NCI-H2196 (cell line): ENCODE measurements around the gene CHST2.

Experiments
- DNase-seq: peaks from one replicate; lab custom pipeline; 2025; ENCODE audit not compliant: unreplicated experiment; lab: John Stamatoyannopoulos, UW

Gene CHST2

DNA sequence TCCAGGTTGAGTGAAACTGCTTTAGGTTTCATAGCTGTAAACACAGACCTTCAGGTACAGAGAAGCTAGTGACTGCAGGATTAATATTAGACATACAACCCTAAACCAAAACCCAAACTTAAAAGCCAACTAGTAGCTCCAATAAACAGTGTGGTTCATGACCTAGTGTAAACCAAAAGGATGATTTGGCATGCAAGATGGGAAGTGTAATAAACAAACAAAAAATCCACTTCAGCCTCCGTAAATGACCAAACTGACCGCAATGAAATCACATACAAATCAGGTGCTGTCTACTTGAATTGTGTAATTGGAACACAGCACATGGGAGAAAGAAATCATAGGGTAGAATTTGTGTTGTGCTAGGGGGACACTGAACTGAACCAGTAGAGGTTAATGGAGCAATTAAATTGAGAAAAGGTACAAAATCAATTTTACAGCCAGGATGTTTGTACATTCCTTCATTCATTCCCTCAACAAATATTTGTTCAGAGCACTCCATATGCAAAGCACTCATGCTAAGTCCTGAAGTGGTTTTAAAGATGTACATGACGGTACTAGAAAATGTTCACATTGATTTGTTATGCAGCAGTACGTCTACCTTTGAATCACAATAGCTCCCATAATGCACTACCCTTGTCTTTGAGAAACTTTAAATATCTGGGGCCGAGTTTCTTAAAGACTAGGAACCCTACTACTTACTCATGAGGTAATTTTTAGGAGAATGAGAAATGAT, 21.4 kb upstream of the CHST2 start:
- no peak for DNase-seq

DNA sequence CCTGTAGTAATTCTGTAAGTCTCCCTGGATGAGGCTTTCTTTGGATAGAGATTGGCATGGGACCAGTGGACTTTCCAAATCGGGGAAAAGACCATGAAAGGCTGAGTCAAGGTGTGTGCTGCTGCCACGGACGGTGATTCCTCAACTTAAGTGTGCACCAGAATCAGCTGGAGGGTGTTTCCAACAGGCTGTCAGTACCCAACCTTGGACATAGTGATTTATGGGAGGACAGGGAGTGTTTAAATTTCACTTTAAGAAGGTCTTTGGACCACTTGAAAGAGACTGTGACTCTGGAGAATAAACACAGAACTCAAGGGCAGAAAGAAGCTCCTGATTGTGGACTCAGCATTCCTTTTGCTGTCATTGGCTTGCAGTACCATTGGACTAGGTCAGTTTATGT, 20.4 kb upstream of the CHST2 start:
- DNase-seq = no peak

DNA sequence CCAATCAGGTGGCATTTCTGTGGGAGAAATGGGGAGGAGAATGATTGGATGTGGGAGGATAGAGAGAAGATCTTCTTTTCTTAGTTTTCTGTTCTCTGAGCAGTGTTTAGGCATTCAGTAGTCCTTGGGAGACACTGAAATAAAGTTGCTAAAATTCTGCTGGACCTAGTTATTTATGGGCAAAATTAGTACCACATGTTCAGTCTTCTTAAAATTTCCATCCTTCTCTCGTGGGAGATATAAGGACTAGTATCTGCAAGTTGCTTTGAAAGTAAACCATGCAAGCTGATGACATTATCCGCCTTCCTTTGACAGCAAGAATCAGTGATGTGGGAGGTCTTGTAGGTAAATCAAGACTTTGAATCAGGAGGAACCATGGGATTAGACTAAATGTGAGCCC, 19.9 kb upstream of the CHST2 start:
- DNase-seq = no peak

DNA sequence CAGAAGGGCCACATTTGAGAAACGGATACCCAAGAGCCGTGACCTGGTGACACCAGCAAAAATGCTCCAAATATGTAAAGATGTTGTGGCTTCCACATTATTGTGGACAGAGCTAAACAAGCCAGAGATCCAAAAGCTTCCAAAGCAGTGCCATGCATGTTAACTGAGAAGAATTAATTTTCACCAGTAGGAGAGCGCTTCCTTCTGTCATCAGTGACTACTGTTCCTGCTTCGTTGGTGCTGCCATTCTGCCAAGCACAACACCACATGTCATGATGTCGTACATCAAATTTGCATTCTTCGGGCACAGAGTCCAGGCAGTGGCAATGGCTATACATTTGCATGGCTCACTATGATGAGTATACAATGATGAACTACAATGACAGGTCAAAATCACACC, 19.1 kb upstream of the CHST2 start:
- DNase-seq = no peak

DNA sequence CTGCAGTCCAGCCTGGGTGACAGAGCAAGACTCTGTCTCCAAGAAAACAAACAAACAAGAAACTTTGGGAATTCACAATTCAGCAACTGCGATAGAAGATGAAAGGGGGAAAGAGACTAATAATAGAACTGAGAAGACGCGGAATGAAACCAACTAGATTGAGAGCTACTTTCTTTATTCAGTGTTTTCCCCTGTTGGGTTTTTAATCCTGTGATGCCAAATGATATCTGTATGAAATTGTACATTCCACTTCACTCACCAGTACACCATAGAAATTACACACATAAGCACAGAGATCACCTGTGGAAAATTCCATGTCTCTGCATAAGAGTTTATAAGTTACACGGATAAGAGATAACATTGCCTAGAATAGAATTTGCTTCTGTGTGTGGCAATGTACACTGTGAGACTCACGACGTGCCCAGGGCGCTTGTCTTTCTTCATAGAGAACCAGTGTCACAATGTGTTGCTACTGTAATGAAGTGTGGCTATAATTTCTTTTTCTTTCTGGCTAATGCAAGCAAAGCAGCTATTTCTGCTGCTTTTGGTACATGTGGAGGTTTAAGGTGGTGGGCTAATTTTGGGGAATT, 17.7 kb upstream of the CHST2 start:
- DNase-seq = no peak

DNA sequence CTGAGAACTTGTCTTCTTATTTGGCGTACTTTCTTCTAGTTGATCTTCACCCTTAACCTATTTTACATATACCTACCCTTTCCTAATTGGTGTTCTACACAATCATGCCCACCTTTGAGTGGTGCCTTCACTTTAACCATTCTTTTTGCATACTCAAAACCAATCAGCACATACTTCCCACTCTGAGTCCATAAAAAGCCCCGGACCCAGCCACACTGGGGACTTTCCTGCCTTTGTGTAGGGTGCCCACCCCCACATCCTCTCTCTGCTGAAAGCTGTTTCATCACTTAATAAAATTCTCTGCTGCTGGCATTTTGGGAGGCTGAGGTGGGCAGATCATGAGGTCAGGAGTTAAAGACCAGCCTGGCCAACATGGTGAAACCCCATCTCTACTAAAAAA, 15.9 kb upstream of the CHST2 start:
- DNase-seq = no peak

DNA sequence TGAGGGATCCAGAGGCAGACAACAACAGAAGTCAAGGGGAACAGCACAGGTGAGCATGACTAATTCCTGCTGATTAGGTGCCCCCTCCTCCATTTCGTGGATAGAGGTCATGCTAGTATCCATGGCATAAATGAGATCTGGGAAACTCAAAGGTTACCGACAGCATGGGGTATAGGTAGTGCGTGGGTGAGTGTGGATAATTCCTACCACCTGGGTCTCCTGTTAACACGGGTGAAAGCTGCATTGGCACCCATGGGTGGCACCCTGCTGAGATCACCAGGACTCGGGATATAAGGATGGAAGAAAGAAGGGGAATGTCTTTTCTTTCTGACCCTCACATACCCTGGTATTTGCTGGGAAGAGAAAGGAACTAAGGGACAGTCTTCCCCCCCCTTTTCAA, 14.4 kb upstream of the CHST2 start:
- no peak for DNase-seq

DNA sequence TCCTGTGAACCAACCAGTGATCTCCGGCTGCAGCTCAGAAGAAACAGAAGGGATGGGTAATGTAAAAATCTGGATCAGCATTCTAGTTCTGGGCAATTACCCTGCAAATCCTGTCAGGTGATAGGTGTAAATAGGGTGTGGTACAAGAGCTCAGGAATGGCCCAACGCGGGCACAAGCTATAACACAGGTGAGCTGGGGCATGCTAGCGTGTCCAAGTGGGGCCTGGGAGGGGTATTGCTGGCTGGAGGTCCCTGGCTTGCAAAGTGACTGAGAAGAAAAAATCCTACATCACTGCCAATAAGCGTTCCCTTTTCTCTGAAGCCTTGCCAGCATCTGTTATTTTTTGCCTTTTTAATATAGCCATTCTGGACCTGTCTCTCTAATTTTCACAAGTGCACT, 9.7 kb upstream of the CHST2 start:
- DNase-seq = no peak

DNA sequence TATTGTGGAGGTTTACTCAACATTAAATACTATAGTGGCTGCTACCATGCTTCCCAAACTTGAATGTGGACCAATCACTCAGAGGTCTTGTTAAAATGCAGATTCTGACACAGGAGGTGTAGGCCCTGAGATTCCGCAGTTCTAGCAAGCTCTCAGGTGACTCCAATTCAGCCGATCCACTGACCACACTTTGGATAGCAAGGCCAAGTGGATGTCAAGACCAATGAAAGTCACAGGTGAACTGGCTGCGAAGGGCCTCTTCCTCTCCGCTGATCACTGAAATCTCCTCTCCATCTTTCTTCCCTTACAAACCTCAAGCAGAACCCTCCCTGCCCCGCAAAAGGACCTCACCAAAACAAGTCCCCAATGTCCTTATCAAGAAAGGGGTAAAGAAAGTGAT, 9.2 kb upstream of the CHST2 start:
- no peak for DNase-seq

DNA sequence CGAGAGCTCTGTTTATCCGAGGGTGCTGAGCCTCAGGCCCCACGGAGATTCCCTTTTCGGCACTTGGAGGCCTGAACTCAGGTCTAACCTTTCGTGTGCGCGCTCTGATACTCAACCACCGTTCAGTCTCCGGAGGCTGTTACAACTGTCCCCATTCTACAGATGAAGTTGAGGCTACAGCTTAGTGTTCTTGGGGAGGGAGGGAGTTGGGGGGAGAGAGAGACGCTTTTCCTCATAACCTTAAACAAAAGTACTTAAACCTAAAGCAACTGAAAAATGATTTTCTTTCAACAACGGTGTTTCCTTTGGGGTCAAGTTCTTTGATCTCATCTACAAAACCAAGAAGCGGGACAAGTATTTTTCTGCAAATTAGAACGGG, 952 bp upstream of the CHST2 start:
- no peak for DNase-seq

DNA sequence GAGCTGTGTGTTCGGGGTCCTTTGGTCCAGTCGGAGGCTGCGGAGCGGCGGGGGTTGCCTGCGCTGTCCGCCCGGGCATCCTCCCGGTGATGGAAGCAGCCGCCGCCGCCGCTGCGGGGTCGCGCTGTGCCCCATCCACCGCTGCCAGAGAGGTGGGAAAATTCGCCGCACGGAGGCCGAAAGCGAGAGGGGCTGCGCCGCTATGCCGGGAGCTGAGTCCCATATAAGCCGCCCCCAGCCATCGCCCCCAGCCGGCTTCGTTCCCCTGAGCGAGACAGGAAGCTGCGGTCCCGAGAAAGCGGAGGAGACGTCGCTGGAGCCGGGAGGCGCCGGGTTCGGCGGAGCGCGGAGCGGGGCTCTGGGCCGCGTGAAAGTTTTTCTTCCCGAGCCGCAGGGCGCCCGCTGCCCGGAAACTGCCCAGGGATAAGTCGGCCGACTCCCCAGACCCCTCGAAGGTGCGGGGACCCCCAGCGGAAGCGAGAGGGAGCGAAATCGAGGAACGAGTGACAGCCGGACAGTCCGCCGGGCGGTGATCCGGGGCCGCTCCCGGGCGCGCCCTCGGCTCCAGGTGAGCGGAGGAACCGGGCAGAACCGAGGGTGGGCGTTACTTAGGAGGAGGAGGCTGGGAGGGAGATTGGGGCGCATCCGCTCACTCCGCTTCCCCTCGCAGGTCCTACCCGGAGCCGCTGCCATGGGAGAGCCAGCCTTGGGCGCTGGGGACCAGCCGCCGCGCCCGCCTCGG, 574 bp downstream of the CHST2 start:
- DNase-seq = no peak

DNA sequence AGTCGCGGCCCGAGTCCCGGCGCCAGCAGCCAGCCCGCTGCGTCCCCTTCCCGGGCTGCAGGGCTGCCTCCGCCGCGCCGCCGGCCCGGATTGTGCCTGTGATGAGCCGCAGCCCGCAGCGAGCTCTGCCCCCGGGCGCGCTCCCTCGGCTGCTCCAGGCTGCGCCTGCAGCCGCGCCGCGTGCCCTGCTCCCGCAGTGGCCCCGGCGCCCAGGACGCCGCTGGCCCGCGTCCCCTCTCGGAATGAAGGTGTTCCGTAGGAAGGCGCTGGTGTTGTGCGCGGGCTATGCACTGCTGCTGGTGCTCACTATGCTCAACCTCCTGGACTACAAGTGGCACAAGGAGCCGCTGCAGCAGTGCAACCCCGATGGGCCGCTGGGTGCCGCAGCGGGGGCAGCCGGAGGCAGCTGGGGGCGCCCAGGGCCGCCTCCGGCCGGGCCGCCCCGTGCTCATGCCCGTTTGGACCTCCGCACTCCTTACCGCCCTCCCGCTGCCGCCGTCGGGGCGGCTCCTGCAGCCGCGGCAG, 1.2 kb downstream of the CHST2 start:
- no peak for DNase-seq

DNA sequence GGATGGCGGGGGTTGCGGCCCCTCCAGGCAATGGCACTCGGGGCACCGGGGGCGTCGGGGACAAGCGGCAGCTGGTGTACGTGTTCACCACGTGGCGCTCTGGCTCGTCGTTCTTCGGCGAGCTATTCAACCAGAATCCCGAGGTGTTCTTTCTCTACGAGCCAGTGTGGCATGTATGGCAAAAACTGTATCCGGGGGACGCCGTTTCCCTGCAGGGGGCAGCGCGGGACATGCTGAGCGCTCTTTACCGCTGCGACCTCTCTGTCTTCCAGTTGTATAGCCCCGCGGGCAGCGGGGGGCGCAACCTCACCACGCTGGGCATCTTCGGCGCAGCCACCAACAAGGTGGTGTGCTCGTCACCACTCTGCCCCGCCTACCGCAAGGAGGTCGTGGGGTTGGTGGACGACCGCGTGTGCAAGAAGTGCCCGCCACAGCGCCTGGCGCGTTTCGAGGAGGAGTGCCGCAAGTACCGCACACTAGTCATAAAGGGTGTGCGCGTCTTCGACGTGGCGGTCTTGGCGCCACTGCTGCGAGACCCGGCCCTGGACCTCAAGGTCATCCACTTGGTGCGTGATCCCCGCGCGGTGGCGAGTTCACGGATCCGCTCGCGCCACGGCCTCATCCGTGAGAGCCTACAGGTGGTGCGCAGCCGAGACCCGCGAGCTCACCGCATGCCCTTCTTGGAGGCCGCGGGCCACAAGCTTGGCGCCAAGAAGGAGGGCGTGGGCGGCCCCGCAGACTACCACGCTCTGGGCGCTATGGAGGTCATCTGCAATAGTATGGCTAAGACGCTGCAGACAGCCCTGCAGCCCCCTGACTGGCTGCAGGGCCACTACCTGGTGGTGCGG, 1.9 kb downstream of the CHST2 start:
- DNase-seq = no peak

DNA sequence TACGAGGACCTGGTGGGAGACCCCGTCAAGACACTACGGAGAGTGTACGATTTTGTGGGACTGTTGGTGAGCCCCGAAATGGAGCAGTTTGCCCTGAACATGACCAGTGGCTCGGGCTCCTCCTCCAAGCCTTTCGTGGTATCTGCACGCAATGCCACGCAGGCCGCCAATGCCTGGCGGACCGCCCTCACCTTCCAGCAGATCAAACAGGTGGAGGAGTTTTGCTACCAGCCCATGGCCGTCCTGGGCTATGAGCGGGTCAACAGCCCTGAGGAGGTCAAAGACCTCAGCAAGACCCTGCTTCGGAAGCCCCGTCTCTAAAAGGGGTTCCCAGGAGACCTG, 2.5 kb downstream of the CHST2 start:
- DNase-seq = no peak

DNA sequence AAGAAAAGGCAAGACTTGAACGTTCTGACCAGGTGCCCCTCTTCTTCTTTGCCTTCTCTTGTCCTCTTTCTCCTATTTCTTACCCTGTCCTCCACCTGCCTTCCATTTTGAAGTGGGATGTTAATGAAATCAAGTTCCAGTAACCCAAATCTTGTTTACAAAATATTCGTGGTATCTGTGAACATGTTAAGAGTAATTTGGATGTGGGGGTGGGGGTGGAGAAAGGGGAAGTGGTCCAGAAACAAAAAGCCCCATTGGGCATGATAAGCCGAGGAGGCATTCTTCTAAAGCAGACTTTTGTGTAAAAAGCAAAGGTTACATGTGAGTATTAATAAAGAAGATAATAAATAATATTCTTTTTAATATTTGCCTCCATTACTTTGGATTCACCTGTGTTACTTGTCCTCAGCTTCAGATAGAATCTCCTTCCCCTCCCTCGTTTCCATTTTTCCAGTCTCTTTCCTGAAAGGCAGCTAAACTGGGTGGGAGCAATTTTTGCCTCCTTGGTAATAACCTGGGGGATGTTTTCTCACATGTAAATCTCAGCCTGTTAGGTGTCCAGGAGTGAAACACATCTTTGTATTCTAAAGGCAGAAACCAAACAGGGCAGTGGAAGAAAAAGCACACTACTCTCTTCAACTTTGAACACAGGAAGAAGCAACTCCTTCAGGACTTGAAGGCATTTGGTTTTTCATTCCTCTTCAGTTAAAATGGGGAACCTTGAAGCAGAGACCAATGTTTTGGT, 3.2 kb downstream of the CHST2 start:
- no peak for DNase-seq

DNA sequence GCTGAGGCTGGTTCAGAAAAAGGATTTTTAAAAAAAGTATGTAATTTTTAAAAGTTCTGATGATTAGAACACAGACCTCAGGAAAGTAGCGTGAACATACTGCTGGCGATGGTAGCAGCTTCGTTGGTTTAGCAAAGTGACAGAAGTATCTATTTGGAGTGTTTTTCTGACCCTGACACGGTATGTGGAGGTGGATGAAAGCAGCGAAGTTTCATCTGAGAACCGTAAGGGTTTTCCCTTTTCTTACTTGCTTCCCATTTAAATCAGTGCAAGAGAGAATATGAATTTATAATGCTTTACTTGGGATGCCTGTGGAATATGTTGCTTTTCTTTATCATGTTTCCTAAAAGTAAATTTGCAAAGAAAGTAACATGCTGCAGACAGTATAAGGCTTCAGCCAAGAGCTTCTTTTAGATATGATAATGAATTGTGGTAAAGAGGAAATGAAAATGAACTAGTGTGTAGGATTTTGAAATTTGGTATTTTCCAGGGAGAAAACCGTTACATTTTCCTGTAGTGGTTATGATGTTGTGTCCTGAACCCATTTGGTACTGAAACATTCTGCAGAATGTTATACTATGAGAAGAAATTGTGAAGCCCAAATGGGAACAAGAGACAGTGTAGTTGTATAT, 3.9 kb downstream of the CHST2 start:
- no peak for DNase-seq

DNA sequence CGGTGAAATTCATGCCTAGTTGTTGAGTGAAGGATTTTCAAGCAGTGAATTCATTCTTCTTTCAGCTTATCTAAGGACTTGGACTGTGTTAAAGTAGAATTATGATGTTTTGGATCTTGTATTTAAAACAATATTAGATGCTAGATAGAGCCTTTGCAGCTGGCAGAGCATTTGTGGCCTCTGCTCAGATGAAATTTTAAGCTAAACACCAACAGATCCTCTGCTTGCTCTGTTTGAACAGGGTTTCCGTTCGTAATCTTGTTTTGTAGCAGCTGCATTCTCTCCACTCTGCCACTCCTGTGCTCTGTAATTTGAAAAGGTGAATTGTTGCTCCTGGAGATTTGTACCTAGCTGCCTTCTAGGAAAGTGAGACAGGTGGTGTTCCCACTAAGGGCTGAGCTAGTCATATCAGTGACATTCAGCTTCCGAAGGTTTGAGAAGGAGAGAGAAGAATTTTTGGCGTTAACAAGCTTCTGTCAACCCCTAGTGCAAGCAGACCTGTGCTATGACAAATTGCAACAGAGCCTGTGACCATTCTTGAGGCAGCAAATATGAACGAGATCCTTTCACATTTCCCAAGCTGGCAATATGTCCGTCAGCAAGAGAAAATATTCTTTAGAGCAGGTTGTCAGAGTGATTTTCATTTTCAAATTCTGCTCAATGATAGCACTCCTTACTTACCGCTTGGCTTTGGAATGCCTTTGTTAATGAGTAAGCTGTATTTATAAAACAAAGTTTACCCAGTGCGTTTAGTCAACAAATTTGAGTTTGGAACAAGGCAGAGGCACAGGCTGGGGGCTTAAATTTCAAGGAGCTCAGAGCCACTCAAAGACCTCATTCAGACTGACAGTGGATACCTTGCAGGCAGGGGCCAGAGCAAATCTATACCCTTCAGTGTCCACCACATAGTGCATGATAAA, 5.3 kb downstream of the CHST2 start:
- no peak for DNase-seq

DNA sequence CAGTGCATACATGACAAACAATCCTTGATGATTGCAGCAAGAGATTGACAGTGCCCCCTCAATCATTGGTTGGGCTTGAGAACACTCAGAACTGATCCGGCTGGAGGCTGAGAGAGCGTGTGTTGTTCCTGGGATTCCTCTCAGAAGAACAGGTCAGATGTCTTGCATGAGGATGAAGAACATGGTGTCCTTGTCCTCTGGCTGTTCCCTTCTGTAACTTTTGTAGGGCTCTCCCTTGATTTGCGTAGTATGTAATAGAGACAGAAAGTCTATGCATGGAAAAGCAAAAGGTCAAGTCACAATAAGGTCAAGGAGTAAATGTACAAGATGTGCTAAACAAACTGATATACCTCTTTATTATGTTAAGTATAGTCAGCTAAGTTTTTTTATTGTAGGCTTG, 8.2 kb downstream of the CHST2 start:
- no peak for DNase-seq

DNA sequence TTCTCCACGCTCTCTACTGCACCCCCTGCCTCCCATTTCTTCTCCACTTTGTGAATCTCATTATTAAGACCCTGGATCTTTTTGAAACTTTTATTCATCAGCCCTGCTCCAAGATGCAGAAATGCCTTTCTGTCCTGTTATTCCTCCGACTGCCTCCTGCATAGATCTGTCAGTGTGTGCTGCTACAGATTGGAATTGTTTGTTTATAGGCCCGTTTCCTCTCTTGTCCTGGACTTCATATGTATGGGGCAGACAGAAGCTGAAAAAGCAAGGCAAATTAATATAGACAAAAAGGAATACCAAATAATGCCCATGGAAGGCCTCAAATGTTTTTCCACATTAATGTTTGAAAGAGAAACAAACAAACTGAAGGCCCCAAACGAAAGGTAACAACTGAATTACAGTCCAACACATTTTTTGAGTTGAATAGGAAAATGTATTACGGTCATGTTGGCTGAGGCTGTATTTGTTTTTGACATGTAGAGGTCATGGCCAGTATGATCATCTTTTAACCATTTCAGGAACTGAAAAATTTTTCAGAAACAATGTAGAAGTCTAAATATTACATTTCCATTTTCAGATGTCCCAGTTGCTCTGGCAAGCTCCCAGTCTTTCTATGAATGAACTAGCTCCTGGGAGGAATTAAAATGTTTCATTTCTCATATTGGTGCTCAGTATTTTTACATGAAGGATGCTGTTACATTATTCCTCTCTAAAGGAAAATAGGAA, 8.8 kb downstream of the CHST2 start:
- no peak for DNase-seq
